Liver (tissue), 9 donors: ENCODE data around the gene RPL7A. TPM values are rescaled to one million over a fixed set of nuclear protein-coding genes. Genes with fewer than 3 reads are reported as not detected.

Experiments
- DNase-seq: peaks from one replicate; pipeline ENCODE4 v3.0.0-alpha.2; 2017; ENCODE audit warnings: low spot score
- H3K27ac ChIP-seq, 2 donors: one replicate each; pipeline ENCODE4 v1.7.0; 2013; ENCODE audit warnings: inconsistent platforms in 2 of 2, low read length in 2 of 2, control low read depth in 1 of 2, low read depth in 1 of 2, mild to moderate bottlenecking in 1 of 2
- H3K27me3 ChIP-seq, 4 donors: one replicate each; pipeline versions ENCODE4 v1.6.1 to v1.7.0; 2013; ENCODE audit warnings: low read length in 3 of 4, inconsistent platforms in 1 of 4, mild to moderate bottlenecking in 1 of 4, moderate library complexity in 1 of 4; ENCODE audit not compliant: control insufficient read depth in 4 of 4, insufficient read depth in 4 of 4
- H3K36me3 ChIP-seq, 4 donors: one replicate each; pipeline versions ENCODE4 v1.6.1 to v1.7.0; 2013; ENCODE audit warnings: low read length in 3 of 4, mild to moderate bottlenecking in 3 of 4, low read depth in 1 of 4, moderate library complexity in 1 of 4; ENCODE audit not compliant: control insufficient read depth in 4 of 4, insufficient read depth in 3 of 4
- H3K4me1 ChIP-seq, 4 donors: one replicate each; pipeline versions ENCODE4 v1.6.1 to v1.7.0; 2013; ENCODE audit warnings: low read length in 3 of 4, mild to moderate bottlenecking in 3 of 4, moderate library complexity in 1 of 4; ENCODE audit not compliant: control insufficient read depth in 4 of 4, insufficient read depth in 4 of 4
- H3K4me3 ChIP-seq, 3 donors: one replicate each; pipeline versions ENCODE4 v1.6.1 to v1.7.0; 2013; ENCODE audit warnings: low read length in 3 of 3, control low read depth in 1 of 3, low read depth in 1 of 3, mild to moderate bottlenecking in 1 of 3
- H3K9ac ChIP-seq, 2 donors: one replicate each; pipeline ENCODE4 v1.7.0; 2013; ENCODE audit warnings: low read length in 2 of 2, mild to moderate bottlenecking in 2 of 2, moderate library complexity in 2 of 2, control low read depth in 1 of 2, low read depth in 1 of 2
- H3K9me3 ChIP-seq, 4 donors: one replicate each; pipeline versions ENCODE4 v1.6.1 to v1.7.0; 2013; ENCODE audit warnings: low read length in 3 of 4; ENCODE audit not compliant: control insufficient read depth in 4 of 4
- EGR1 ChIP-seq, 2 donors: IDR thresholded peaks; 2 replicates each; pipeline ENCODE4 v1.6.1; 2016 to 2018; ENCODE audit warnings: antibody characterized with exemption in 2 of 2, low read depth in 2 of 2
- FOXA1 ChIP-seq: IDR thresholded peaks from 2 replicates; pipeline ENCODE4 v1.6.1; 2016; ENCODE audit warnings: antibody characterized with exemption
- FOXA2 ChIP-seq: IDR thresholded peaks from 2 replicates; pipeline ENCODE4 v1.6.1; 2016; ENCODE audit warnings: antibody characterized with exemption
- GABPA ChIP-seq, 2 donors: IDR thresholded peaks in 1 of 2; conservative IDR thresholded peaks in 1 of 2; 2 replicates each; pipeline ENCODE4 v1.6.1; 2016; ENCODE audit warnings: antibody characterized with exemption in 2 of 2, mild to moderate bottlenecking in 1 of 2, moderate library complexity in 1 of 2
- HNF4A ChIP-seq, 2 donors: conservative IDR thresholded peaks; 2 replicates each; pipeline ENCODE4 v1.6.1; 2016; ENCODE audit warnings: antibody characterized with exemption in 2 of 2, mild to moderate bottlenecking in 2 of 2
- HNF4G ChIP-seq: IDR thresholded peaks from 2 replicates; pipeline ENCODE4 v1.6.1; 2016; ENCODE audit warnings: antibody characterized with exemption
- JUND ChIP-seq, 2 donors: IDR thresholded peaks; 2 replicates each; pipeline ENCODE4 v1.6.1; 2016; ENCODE audit warnings: antibody characterized with exemption in 2 of 2
- NR2F2 ChIP-seq: IDR thresholded peaks from 2 replicates; pipeline ENCODE4 v1.6.1; 2016; ENCODE audit warnings: antibody characterized with exemption
- RAD21 ChIP-seq, 2 donors: IDR thresholded peaks; 2 replicates each; pipeline ENCODE4 v1.6.1; 2016; ENCODE audit warnings: antibody characterized with exemption in 2 of 2, mild to moderate bottlenecking in 2 of 2
- RXRA ChIP-seq, 2 donors: IDR thresholded peaks; 2 replicates each; pipeline ENCODE4 v1.6.1; 2017 to 2018; ENCODE audit warnings: antibody characterized with exemption in 2 of 2, mild to moderate bottlenecking in 1 of 2
- SP1 ChIP-seq: IDR thresholded peaks from 2 replicates; pipeline ENCODE4 v1.6.1; 2018; ENCODE audit warnings: antibody characterized with exemption, mild to moderate bottlenecking
- TAF1 ChIP-seq: conservative IDR thresholded peaks from 2 replicates; pipeline ENCODE4 v1.6.1; 2016; ENCODE audit warnings: antibody characterized with exemption, mild to moderate bottlenecking
- YY1 ChIP-seq: IDR thresholded peaks from 2 replicates; pipeline ENCODE4 v1.6.1; 2016; ENCODE audit warnings: antibody characterized with exemption, mild to moderate bottlenecking
- WGBS: extraction: QIAGEN DNeasy Blood & Tissue Kit; methylation state at CpG from one replicate; pipeline ENCODE4 v1.1.7; 2013; 5-methylcytosine and 5-hydroxymethylcytosine counted together
- polyA plus RNA-seq, 2 donors: library from polyadenylated mRNA; stranded (reverse) in 1 of 2; unstranded in 1 of 2; fragments of 200-250 nt in 1 of 2; fragments of >200 nt in 1 of 2; fragmentation: Nextera tagmentation in 1 of 2; extraction: Ambion mirVana in 1 of 2; gene quantifications; one replicate each; pipeline versions ENCODE4 v1.2.1 to v1.2.3, GENCODE V29; 2013 to 2015
- total RNA-seq, 2 donors: library from RNA; depleted of rRNA; stranded (reverse); fragments of >200 nt; gene quantifications; one replicate each; pipeline ENCODE4 v1.2.3, GENCODE V29; 2014
- TF ChIP-seq, protein P1 (sequence below): IDR thresholded peaks from 2 replicates; pipeline ENCODE4 v1.6.1; 2016; ENCODE audit warnings: antibody characterized with exemption, mild to moderate bottlenecking
- TF ChIP-seq, protein P2 (sequence below): IDR thresholded peaks from 2 replicates; pipeline ENCODE4 v1.6.1; 2016; ENCODE audit warnings: antibody characterized with exemption
- TF ChIP-seq, protein P3 (sequence below): fragments of 150-350 bp; IDR thresholded peaks from 2 replicates; pipeline ENCODE4 v1.5.1; 2017; ENCODE audit warnings: improper control_type of control experiment, low read depth, low read length; ENCODE audit not compliant: missing input control
- TF ChIP-seq, protein P4 (sequence below): IDR thresholded peaks from 2 replicates; pipeline ENCODE4 v1.6.1; 2016; ENCODE audit warnings: antibody characterized with exemption
- TF ChIP-seq, protein P5 (sequence below): IDR thresholded peaks from 2 replicates; pipeline ENCODE4 v1.6.1; 2016; ENCODE audit warnings: antibody characterized with exemption
- donor health status: healthy.
- donor health status: healthy.
- donor health status: healthy.
- donor health status: healthy.
- donor health status: healthy.

RPL7A gene
- total and polyA plus RNA-seq, 4 donors = 215 to 930 (median 704) TPM

DNA sequence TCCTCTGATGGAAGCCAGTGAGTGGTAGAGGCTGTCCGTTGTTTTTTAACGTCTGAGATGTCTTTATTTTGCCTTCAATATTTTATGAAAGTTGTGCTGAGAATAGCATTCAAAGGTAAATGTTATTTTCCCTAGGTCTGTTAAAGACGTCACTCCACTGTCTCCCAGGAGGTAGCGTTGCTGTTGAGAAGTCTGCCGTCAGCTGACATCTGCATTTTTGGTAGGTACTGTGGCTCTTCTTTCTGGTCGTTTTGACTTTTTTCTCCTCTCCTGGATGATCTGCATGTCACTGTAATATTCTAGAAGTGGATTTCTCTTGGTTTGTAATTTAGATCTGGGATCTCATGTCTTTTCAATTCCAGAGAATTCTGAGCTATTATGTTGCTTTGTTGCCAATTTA lies 38.4 kb upstream of the RPL7A start:
- no peak for TF ChIP-seq TAF1
- no peak for TF ChIP-seq GABPA (IDR thresholded peaks at IDR 0.05 in 1 of 2, conservative IDR thresholded peaks at IDR 0.05 in 1 of 2)
- TF ChIP-seq EGR1 (IDR thresholded peaks at IDR 0.05; ENCODE audit: low read depth in 2 of 2) = no peak
- no peak for TF ChIP-seq FOXA2
- TF ChIP-seq, protein P1, sequence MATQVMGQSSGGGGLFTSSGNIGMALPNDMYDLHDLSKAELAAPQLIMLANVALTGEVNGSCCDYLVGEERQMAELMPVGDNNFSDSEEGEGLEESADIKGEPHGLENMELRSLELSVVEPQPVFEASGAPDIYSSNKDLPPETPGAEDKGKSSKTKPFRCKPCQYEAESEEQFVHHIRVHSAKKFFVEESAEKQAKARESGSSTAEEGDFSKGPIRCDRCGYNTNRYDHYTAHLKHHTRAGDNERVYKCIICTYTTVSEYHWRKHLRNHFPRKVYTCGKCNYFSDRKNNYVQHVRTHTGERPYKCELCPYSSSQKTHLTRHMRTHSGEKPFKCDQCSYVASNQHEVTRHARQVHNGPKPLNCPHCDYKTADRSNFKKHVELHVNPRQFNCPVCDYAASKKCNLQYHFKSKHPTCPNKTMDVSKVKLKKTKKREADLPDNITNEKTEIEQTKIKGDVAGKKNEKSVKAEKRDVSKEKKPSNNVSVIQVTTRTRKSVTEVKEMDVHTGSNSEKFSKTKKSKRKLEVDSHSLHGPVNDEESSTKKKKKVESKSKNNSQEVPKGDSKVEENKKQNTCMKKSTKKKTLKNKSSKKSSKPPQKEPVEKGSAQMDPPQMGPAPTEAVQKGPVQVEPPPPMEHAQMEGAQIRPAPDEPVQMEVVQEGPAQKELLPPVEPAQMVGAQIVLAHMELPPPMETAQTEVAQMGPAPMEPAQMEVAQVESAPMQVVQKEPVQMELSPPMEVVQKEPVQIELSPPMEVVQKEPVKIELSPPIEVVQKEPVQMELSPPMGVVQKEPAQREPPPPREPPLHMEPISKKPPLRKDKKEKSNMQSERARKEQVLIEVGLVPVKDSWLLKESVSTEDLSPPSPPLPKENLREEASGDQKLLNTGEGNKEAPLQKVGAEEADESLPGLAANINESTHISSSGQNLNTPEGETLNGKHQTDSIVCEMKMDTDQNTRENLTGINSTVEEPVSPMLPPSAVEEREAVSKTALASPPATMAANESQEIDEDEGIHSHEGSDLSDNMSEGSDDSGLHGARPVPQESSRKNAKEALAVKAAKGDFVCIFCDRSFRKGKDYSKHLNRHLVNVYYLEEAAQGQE = no peak
- TF ChIP-seq, protein P2, sequence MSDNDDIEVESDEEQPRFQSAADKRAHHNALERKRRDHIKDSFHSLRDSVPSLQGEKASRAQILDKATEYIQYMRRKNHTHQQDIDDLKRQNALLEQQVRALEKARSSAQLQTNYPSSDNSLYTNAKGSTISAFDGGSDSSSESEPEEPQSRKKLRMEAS = no peak
- TF ChIP-seq NR2F2 = no peak
- TF ChIP-seq, protein P3, sequence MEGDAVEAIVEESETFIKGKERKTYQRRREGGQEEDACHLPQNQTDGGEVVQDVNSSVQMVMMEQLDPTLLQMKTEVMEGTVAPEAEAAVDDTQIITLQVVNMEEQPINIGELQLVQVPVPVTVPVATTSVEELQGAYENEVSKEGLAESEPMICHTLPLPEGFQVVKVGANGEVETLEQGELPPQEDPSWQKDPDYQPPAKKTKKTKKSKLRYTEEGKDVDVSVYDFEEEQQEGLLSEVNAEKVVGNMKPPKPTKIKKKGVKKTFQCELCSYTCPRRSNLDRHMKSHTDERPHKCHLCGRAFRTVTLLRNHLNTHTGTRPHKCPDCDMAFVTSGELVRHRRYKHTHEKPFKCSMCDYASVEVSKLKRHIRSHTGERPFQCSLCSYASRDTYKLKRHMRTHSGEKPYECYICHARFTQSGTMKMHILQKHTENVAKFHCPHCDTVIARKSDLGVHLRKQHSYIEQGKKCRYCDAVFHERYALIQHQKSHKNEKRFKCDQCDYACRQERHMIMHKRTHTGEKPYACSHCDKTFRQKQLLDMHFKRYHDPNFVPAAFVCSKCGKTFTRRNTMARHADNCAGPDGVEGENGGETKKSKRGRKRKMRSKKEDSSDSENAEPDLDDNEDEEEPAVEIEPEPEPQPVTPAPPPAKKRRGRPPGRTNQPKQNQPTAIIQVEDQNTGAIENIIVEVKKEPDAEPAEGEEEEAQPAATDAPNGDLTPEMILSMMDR = no peak
- TF ChIP-seq, protein P4, sequence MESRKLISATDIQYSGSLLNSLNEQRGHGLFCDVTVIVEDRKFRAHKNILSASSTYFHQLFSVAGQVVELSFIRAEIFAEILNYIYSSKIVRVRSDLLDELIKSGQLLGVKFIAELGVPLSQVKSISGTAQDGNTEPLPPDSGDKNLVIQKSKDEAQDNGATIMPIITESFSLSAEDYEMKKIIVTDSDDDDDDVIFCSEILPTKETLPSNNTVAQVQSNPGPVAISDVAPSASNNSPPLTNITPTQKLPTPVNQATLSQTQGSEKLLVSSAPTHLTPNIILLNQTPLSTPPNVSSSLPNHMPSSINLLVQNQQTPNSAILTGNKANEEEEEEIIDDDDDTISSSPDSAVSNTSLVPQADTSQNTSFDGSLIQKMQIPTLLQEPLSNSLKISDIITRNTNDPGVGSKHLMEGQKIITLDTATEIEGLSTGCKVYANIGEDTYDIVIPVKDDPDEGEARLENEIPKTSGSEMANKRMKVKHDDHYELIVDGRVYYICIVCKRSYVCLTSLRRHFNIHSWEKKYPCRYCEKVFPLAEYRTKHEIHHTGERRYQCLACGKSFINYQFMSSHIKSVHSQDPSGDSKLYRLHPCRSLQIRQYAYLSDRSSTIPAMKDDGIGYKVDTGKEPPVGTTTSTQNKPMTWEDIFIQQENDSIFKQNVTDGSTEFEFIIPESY = no peak
- no peak for TF ChIP-seq SP1
- no peaks in the 10 kb centered on the region for H3K4me1 ChIP-seq
- WGBS = 78% methylated on average over 6 of the region's 6 CpGs
- no peak overlapping the region for H3K9ac ChIP-seq
- H3K27ac ChIP-seq = no peak overlapping the region
- no peaks in the 10 kb centered on the region for H3K9me3 ChIP-seq
- H3K4me3 ChIP-seq = no peak overlapping the region
- H3K27me3 ChIP-seq = no peaks in the 10 kb centered on the region
- no peaks in the 10 kb centered on the region for H3K36me3 ChIP-seq
- DNase-seq = no peak

DNA sequence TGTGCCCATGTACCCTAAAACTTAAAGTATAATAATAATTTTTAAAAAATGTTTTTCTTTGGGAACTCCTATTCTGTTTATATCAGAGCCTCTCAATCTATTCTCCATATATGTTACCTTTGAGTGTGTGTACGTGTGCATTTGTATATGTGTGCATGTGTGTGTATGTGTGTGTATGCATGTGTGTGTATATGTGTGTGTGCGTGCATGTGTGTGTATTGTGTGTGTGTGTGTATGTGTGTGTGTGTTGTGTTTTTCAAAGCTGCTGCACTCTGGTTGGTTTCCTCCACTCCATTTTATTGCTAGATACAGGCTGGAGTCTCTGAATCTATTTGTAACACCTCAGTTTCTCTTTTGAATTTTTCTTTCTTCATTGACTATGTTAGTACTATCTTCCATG lies 32.0 kb upstream of the RPL7A start:
- no peak overlapping the region for H3K4me3 ChIP-seq
- H3K9ac ChIP-seq = no peak overlapping the region
- no peaks in the 10 kb centered on the region for H3K36me3 ChIP-seq
- no peaks in the 10 kb centered on the region for H3K9me3 ChIP-seq
- DNase-seq = no peak
- no peak overlapping the region for H3K27ac ChIP-seq
- no peaks in the 10 kb centered on the region for H3K4me1 ChIP-seq
- no peaks in the 10 kb centered on the region for H3K27me3 ChIP-seq
- WGBS = 75% methylated on average over 2 of the region's 2 CpGs
- TF ChIP-seq HNF4G = no peak
- no peak for TF ChIP-seq NR2F2
- TF ChIP-seq HNF4A (conservative IDR thresholded peaks at IDR 0.05) = no peak
- TF ChIP-seq, protein P5, sequence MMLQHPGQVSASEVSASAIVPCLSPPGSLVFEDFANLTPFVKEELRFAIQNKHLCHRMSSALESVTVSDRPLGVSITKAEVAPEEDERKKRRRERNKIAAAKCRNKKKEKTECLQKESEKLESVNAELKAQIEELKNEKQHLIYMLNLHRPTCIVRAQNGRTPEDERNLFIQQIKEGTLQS = no peak
- TF ChIP-seq YY1 = no peak
- TF ChIP-seq, protein P3 = no peak
- TF ChIP-seq FOXA2 = no peak
- TF ChIP-seq TAF1 = no peak
- no peak for TF ChIP-seq RXRA (IDR thresholded peaks at IDR 0.05)
- TF ChIP-seq EGR1 (IDR thresholded peaks at IDR 0.05; ENCODE audit: low read depth in 2 of 2) = no peak
- TF ChIP-seq GABPA (IDR thresholded peaks at IDR 0.05 in 1 of 2, conservative IDR thresholded peaks at IDR 0.05 in 1 of 2) = no peak
- TF ChIP-seq, protein P1 = no peak
- TF ChIP-seq FOXA1 = no peak
- TF ChIP-seq JUND (IDR thresholded peaks at IDR 0.05) = no peak
- no peak for TF ChIP-seq RAD21 (IDR thresholded peaks at IDR 0.05)
- no peak for TF ChIP-seq SP1
